Measurements from ENCODE around the gene SNTG2. TPM values are rescaled to one million over a fixed set of nuclear protein-coding genes. Genes with fewer than 3 reads are reported as not detected.
"Not testable (repeated sequence)": the region's sequence is repeated elsewhere in the genome, so short reads cannot be mapped to it uniquely, and the experiment has no call there.

The SNTG2 gene
- polyA plus RNA-seq, 1 experiment = 0.31 TPM

DNA sequence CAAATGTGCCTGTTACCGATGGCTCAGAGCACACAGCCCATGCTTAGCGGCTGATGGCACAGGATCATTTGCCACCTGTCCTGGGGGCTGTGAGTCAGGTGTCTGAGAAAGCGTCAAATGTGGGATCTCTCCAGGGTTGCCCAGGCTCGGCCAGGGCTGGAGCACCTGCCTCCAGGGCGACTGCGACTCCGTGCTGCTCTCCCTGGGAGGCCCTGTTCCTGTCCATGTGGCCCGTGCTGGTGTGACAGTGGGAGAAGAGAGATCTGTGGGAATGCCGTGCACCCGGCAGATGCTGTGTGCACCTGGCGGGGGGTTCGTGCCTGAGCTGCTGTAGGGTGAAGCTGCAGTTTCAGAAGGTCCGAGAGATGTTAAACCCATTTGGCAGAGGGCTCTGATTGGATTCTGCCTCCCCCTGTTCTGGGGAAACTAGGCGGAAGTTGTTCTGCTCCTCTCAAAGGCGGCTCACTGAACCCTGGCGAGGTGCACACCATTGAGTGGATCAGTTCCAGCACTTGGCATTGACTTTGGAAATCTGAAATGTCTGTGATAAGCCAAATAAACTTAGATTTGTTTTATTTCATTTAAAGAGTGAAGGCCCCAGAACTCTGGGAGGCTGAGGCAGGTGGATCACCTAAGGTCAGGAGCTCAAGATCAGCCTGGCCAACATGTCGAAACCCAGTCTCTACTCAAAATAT, 428.0 kb downstream of the SNTG2 start:
- POLR2A ChIA-PET = no interaction called here
- TF ChIP-seq, protein P1, sequence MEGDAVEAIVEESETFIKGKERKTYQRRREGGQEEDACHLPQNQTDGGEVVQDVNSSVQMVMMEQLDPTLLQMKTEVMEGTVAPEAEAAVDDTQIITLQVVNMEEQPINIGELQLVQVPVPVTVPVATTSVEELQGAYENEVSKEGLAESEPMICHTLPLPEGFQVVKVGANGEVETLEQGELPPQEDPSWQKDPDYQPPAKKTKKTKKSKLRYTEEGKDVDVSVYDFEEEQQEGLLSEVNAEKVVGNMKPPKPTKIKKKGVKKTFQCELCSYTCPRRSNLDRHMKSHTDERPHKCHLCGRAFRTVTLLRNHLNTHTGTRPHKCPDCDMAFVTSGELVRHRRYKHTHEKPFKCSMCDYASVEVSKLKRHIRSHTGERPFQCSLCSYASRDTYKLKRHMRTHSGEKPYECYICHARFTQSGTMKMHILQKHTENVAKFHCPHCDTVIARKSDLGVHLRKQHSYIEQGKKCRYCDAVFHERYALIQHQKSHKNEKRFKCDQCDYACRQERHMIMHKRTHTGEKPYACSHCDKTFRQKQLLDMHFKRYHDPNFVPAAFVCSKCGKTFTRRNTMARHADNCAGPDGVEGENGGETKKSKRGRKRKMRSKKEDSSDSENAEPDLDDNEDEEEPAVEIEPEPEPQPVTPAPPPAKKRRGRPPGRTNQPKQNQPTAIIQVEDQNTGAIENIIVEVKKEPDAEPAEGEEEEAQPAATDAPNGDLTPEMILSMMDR (IDR thresholded peaks at IDR 0.05; ENCODE audit: insufficient read depth, low read depth, low read length) = no peak
- Histone ChIP-seq H3K4me3 (ENCODE audit: low read depth, low read length) (no peak overlapping the region), H3K27me3 (ENCODE audit: control insufficient read depth, insufficient read depth, low read length) (no peaks in the 10 kb centered on the region), H3K36me3 (ENCODE audit: control insufficient read depth, insufficient read depth, low read length) (no peaks in the 10 kb centered on the region)
- CTCF ChIA-PET = no interaction called here
- no peak for DNase-seq (ENCODE audit: low read depth)

DNA sequence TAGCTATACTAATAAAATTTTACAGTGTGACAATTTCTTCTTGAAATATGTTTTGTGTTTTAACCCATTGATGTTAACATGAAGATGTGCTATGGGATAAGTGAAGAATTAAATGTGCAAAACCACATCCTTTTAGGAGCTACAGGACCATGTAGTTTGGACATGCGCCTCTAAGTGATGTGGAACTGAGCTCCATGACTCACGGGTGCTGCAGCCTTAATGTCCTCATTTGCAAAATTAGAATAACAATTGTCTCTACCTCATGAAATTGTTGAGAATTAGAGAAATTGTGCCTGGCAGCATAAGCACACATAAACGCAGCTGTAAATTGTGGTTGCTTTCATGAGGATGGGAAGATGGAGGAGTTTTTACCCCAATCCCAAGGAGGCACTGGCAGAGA, 431.0 kb downstream of the SNTG2 start:
- CTCF ChIA-PET = no interaction called here
- Histone ChIP-seq H3K27me3 (ENCODE audit: control insufficient read depth, insufficient read depth, low read length) (no peaks in the 10 kb centered on the region), H3K4me3 (ENCODE audit: low read depth, low read length) (no peak overlapping the region), H3K36me3 (ENCODE audit: control insufficient read depth, insufficient read depth, low read length) (no peaks in the 10 kb centered on the region)
- TF ChIP-seq, protein P1 (IDR thresholded peaks at IDR 0.05; ENCODE audit: insufficient read depth, low read depth, low read length) = no peak
- DNase-seq (ENCODE audit: low read depth) = no peak
- POLR2A ChIA-PET = no interaction called here

DNA sequence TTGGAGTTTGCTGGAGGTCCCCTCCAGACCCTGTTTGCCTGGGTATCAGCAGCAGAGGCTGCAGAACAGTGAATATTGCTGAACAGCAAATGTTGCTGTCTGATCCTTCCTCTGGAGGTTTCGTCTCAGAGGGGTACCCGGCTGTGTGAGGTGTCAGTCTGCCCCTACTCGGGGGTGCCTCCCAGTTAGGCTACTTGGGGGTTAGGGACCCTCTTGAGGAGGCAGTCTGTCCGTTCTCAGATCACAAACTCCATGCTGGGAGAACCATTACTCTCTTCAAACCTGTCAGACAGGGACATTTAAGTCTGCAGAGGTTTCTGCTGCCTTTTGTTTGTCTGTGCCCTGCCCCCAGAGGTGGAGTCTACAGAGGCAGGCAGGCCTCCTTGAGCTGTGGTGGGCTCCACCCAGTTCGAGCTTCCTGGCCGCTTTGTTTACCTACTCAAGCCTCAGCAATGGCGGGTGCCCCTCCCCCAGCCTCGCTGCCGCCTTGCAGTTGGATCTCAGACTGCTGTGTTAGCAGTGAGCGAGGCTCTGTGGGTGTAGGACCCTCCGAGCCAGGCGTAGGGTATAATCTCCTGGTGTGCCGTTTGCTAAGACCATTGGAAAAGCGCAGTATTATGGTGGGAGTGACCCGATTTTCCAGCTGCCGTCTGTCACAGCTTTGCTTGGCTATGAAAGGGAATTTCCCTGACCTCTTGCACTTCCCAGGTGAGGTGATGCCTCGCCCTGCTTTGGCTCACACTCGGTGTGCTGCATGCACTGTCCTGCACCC, 437.5 kb downstream of the SNTG2 start:
- DNase-seq (ENCODE audit: low read depth) = not testable (repeated sequence)

DNA sequence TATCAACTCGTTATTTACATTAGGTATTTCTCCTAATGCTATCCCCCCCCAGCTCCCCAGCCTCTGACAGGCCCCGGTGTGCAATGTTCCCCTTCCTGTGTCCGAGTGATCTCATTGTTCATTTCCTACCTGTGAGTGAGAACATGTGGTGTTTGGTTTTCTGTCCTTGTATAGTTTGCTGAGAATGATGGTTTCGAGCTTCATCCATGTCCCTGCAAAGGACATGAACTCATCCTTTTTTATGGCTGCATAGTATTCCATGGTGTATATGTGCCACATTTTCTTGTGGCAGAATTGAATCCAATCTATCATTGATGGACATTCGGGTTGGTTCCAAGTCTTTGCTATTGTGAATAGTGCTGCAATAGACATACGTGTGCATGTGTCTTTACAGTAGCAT, 439.5 kb downstream of the SNTG2 start:
- H3K27me3 ChIP-seq (ENCODE audit: control insufficient read depth, insufficient read depth, low read length); CTCF ChIA-PET; H3K36me3 ChIP-seq (ENCODE audit: control insufficient read depth, insufficient read depth, low read length); DNase-seq (ENCODE audit: low read depth); H3K4me3 ChIP-seq (ENCODE audit: low read depth, low read length); POLR2A ChIA-PET: not testable (repeated sequence)

More for the DNA sequence above, 437.5 kb downstream of the SNTG2 start:
- POLR2A ChIA-PET; H3K27me3 ChIP-seq (ENCODE audit: control insufficient read depth, insufficient read depth, low read length); H3K36me3 ChIP-seq (ENCODE audit: control insufficient read depth, insufficient read depth, low read length); H3K4me3 ChIP-seq (ENCODE audit: low read depth, low read length); CTCF ChIA-PET: not testable (repeated sequence)

DNA sequence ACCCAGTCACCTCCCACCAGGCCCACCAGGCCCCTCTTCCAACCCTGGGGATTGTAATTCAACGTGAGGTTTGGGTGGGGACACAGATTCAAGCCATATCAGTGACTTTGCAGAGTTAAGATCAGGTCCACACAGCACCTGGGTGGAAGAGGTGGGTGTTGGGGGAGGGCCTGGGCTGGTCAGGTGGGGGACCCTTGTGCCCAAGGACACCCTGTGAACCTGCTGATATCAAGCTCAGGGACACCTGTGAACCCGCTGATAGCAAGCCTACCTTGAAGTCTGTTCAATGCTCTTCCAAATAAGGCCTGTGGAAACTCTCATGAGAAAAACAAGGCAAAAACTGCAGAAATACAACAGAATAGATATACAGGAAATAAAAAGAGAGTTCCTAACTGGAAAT, 442.7 kb downstream of the SNTG2 start:
- no peaks in the 10 kb centered on the region for H3K36me3 ChIP-seq (ENCODE audit: control insufficient read depth, insufficient read depth, low read length)
- no peak for DNase-seq (ENCODE audit: low read depth)
- H3K4me3 ChIP-seq (ENCODE audit: low read depth, low read length) = no peak overlapping the region
- ChIA-PET POLR2A (interaction anchor here (0.6 kb wide), 1 partner anchor 522 kb away, joined by 4 read pairs; no protein-coding TSS in a partner anchor), CTCF (no interaction called here)
- H3K27me3 ChIP-seq (ENCODE audit: control insufficient read depth, insufficient read depth, low read length) = no peaks in the 10 kb centered on the region
- TF ChIP-seq, protein P1 (IDR thresholded peaks at IDR 0.05; ENCODE audit: insufficient read depth, low read depth, low read length) = no peak

DNA sequence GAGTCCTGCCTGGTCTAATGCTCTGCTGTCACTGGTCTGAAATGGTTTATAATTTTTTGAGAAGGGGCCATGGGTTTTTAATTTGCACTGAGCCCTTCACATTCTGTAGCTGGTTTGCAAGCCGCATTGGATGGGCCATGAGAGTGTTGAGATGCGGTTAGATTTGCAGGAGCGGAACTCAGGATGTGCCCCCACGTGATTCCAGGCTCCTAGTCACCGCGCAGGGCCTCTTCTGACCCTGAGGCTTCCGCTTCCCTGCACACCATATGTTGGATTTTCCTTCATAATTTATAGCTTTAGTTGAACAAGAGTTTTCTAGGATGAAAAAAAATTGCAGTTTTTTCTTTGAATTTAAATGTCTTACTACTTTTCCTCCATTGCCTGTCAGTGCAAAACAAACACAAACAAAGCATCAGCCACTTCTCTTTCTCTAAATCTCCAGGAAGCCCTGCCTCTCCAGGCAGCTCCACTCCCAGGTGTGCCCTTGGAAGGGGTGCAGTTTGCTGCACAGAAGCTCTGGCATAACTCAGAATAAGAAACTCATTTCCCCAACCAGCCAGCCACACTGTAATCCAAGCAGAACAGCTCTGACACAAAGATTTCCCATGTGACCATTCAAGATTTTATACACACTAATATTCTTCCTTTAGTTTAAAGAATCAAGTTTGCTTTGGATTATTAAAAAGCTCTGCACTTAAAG, 444.2 kb downstream of the SNTG2 start:
- ChIA-PET CTCF (no interaction called here), POLR2A (no interaction called here)
- DNase-seq (ENCODE audit: low read depth) = no peak
- no peak overlapping the region for H3K4me3 ChIP-seq (ENCODE audit: low read depth, low read length)
- TF ChIP-seq, protein P1 (IDR thresholded peaks at IDR 0.05; ENCODE audit: insufficient read depth, low read depth, low read length) = no peak
- H3K27me3 ChIP-seq (ENCODE audit: control insufficient read depth, insufficient read depth, low read length) = no peaks in the 10 kb centered on the region
- H3K36me3 ChIP-seq (ENCODE audit: control insufficient read depth, insufficient read depth, low read length) = no peaks in the 10 kb centered on the region

Measured in BJ (cell line).